HG03457 (cell line): ENCODE data around the gene FOSL2.

Source experiments
- ATAC-seq: cut with Tn5 transposase; IDR thresholded peaks from one replicate; pipeline ENCODE4 v1.9.1; 2021; ENCODE audit warnings: moderate number of reproducible peaks; ENCODE audit not compliant: unreplicated experiment

Gene FOSL2

DNA sequence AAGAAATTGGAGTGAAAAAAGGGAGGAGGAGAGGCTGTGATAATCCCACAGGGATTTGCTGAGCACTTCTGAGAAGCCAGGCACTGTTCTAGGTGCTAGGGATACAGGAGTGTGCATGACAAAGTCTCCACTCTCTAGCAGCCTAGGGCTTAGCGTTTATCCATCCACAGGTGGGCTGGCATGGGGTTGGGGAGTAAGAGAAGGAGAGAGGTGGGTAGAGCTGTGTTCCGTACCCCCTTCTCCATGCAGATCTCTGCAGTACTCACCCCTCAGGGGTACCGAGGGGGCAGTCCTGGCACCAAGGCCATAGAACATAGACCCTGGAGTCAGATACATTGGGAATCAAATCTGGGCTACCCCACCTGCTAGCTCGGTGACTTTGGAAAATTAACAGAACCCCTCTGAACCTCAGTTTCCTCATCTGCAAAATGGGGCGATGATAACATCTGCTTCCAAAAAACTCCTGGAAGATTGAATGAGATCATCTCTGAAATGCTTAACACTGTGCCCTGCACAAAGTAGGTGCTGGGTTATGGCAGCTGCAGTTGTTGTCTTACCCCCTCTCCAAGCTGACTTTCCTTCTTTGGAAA is 18.6 kb downstream of the FOSL2 start:
- no peak for ATAC-seq

DNA sequence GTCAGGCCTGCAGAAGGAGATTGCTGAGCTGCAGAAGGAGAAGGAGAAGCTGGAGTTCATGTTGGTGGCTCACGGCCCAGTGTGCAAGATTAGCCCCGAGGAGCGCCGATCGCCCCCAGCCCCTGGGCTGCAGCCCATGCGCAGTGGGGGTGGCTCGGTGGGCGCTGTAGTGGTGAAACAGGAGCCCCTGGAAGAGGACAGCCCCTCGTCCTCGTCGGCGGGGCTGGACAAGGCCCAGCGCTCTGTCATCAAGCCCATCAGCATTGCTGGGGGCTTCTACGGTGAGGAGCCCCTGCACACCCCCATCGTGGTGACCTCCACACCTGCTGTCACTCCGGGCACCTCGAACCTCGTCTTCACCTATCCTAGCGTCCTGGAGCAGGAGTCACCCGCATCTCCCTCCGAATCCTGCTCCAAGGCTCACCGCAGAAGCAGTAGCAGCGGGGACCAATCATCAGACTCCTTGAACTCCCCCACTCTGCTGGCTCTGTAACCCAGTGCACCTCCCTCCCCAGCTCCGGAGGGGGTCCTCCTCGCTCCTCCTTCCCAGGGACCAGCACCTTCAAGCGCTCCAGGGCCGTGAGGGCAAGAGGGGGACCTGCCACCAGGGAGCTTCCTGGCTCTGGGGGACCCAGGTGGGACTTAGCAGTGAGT is 19.4 kb downstream of the FOSL2 start:
- no peak for ATAC-seq

DNA sequence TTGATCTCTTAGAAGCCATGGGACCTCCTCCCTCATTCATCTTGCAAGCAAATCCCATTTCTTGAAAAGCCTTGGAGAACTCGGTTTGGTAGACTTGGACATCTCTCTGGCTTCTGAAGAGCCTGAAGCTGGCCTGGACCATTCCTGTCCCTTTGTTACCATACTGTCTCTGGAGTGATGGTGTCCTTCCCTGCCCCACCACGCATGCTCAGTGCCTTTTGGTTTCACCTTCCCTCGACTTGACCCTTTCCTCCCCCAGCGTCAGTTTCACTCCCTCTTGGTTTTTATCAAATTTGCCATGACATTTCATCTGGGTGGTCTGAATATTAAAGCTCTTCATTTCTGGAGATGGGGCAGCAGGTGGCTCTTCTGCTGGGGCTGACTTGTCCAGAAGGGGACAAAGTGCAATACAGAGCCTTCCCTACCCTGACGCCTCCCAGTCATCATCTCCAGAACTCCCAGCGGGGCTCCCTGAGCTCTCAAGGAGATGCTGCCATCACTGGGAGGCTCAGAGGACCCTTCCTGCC is 20.0 kb downstream of the FOSL2 start:
- no peak for ATAC-seq

DNA sequence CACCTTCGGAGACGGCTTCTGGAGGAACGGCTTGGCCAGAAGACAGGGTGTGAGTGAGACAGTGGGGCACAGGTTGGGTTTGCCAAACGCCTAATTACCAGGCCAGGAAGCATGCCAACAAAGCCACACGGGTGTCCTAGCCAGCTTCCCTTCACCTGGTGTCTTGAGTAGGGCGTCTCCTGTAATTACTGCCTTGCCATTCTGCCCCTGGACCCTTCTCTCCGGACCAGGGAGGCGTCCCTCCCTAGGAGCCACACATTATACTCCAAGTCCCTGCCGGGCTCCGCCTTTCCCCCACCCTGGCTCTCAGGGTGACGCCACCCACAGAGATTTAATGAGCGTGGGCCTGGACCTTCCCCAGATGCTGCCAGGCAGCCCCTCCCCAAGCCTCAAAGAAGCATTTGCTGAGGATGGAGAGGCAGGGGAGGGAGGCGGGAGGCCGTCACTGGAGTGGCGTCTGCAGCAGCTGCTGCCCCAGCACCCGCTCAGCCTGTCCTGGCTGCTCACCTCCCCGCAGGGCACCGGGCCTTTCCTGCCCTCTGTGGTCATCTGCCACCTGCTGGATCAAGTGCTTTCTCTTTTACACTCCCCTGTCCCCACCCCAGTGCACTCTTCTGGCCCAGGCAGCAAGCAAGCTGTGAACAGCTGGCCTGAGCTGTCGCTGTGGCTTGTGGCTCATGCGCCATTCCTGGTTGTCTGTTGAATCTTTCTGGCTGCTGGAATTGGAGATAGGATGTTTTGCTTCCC is 20.7 kb downstream of the FOSL2 start:
- ATAC-seq: no peak

DNA sequence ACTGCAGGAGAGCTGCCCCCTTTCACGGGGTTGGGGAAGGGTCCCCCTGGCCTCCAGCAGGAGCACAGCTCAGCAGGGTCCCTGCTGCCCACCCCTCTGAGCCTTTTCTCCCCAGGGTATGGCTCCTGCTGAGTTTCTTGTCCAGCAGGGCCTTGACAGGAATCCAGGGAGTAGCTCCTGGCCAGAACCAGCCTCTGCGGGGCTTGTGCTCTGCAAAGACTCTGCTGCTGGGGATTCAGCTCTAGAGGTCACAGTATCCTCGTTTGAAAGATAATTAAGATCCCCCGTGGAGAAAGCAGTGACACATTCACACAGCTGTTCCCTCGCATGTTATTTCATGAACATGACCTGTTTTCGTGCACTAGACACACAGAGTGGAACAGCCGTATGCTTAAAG is 21.2 kb downstream of the FOSL2 start:
- ATAC-seq: no peak

DNA sequence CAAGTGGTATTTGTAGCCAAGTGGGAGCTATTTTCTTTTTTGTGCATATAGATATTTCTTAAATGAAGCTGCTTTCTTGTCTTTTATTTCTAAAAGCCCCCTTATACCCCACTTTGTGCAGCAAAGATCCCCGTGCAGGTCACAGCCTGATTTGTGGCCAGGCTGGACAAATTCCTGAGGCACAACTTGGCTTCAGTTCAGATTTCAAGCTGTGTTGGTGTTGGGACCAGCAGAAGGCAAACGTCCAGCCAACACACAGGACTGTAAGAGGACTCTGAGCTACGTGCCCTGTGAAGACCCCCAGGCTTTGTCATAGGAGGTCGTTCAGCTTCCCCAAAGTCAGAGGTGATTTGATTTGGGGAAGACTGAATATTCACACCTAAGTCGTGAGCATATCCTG is 21.9 kb downstream of the FOSL2 start:
- ATAC-seq: no peak

DNA sequence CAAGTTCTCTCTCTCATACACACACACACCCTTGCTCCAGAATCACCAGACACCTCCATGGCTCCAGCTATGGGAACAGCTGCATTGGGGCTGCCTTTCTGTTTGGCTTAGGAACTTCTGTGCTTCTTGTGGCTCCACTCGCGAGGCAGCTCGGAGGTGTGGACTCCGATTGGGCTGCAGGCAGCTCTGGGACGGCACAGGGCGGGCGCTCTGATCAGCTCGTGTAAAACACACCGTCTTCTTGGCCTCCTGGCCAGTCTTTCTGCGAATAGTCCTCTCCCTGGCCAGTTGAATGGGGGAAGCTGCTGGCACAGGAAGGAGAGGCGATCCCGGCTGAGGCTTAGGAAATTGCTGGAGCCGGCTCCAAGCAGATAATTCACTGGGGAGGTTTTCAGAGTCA is 22.4 kb downstream of the FOSL2 start:
- no peak for ATAC-seq

DNA sequence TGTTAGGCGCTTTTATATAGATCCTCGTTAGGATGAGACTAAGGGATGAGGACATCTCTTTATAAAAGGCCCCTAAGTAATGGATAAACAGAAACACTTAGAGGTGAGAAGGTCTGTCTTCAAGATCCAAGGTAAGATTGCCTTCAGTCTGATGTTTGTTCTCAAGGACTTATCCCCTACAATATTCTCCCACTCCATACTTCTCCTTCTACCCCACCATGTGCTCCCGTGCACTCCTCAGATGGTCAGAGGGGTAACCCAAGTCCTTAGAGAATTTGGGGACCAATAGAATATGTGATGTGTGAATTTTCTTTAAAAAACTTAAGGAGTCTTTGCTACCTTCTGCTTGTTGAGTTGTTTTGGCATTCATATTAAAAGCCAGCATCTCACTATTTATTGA is 23.1 kb downstream of the FOSL2 start:
- no peak for ATAC-seq

DNA sequence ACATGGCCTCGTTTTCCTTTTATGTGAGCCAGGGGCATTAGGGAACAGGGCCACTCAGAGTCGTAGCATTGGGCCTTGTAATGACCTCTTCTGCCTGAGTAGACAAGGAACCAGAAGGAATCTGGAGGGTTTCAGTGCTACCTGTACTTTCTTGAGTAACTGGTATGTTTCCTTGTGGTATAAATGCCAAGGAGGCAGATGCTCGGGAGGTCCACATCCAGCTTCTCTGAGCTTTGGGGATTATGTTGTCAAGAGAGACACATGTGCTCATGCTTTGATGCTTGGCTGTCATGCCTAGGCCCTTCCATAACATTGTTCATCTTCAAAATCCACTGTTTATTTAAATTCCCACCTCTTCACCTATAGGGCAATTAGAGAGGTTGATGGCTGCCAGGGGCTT is 26.3 kb downstream of the FOSL2 start:
- no peak for ATAC-seq

DNA sequence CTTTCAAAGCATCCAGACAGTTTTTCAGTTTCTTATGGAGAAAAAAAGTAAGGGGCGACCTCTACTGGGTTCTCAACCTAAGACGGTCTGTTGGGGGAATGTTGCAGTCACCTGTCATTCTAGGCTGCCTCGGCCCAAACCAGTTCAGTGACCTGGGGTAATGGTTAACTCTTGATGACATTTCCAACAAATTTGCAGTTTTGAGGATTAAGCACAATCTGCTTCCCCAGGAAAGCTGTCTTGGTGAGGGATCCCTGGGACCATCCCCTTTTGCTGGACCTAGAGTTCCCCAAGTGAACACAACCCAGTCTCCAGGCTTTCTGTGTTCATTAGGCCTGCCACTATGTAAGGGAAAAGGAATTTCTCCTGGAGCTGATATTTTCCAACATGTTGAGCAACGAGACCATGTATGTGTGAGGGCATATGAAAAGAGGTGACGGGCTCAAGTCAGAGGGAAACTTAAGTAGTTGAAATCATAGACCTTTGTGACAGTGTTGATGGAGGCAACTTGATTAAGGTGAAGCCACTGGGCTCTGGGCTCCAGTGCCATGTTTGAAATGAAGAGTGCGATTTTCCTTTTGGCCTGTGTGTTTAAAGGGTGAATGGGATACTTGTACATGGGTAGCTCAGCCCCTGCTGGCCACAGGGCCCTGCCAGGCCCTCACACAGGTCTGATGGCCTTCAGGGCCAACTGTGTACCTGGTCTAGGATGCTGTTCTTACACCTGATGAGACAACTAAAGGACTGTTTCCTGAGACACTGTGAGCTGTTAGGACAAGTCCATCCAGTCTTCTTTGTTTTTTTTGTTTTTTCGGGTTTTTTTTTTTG is 27.0 kb downstream of the FOSL2 start:
- ATAC-seq: no peak

DNA sequence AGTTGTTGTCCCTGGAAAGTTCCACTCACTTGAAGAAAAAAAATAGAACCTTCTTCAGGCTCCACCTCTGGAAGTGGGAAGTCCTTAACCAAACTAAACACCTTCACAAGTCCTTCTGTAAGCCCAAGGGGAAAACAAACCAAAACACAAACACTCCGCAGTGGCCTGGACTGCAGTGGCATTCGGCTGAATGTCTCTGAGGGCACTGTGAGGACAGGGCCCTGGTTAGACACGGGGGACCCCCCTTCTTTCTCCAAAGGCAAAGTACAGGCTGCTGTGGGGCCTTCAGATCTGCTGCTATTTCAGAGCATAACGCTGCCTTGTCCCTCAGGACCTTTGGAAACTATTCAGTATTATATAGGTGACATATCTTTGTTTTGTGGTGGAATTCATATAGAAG is 28.1 kb downstream of the FOSL2 start:
- no peak for ATAC-seq

DNA sequence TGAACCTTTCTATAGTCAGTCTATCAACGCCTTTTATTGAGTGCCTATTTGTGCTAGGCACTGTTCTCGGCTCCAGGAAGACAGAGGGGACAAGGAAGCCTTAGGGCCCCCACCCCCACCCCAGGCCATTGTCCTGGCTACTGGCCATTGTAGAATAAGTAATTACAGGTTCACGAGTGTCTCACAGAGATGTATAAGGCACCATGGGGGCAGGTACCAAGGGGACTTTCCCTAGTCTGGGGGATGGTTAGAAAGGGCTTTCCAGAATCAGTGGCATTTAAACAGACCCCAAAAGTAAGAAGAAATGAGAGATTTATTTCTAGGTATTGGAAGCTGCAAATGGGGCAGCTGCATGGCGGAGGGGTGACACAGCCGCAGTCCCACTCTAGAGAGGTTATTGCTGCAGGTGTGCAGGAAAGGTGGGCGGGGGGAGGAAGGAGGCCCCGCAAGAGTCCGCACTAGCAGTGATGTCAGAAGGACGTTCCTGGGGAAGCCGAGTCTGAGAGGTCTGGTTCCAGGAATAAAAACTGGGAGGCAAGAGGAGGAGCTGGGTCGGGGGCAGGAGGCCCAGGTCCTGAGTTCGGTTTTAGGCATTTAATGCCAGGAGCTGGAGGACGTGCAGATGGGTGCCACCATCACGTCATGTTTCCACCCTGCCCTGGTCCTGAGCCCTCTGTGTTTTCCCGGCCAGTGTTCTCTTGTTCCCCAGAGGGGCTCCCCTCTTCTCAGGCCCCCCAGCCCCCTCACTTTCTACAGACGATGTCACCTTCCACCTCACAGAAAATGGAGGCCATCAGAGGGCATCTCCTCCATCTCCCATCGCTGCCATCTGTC is 30.5 kb downstream of the FOSL2 start:
- ATAC-seq: no peak

DNA sequence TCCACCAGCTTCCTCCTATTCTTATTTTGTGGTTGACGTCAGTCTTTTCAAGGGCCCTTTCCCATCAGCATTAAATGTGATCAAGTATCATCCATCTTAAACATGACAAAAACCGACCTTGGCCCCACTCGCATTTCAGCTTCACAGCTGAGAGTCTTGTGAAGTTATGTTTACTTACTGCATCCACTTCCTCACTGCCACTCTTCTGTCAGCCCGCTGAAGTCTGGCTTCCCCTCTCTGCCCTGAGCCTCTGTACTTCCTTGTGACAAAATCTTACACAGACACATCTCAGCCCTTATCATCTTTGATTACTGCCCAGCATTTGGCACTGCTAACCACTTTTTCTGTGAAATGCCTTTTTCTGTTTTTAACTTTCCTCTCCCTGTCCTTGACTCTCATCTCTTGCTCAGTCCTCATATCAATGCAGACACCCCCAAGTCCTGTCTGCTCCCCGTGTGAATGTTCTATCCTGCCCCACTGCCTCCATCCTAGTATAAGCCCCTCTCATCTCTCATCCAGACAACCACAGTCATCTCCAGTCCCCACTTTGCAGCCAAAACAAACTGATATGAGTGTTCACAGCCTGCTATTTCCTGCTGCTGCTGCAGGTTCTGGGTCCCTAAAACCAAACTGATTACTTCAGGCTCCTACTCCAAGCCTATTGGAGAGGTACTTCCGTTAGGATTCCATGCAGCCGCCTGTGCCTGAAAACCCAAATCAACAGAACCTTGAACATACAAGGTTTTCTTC is 31.4 kb downstream of the FOSL2 start:
- no peak for ATAC-seq

DNA sequence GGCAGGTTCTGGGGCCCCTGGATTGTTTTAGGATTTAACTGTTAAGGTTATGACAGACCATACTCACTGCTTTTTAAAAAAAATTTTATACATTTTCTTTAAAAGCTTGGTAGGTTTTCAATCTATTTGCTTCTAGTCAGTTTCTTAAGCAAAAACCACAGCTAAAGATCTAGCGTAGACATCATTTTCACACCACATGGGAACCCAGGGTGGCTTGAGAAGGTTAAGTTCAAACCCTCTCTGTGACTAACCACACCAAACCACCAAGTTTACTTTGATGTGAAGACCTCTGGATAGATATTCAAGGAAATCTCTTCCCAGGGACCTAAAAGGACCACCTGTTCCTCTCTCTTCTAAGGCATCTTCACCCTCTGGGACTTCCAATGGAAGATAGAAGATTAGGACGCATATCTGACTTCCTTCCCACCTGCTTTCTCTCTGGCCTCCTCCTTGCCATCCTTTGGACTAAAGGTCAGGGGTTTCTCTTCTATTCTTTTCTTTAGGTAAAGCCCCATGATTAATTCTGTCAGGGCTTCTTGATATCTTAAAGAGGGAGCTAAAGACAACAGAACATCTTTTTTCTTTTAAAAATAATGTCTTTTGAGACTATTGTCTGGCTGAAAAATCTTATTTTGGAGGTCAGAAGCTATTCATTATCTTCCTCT is 32.3 kb downstream of the FOSL2 start:
- no peak for ATAC-seq

DNA sequence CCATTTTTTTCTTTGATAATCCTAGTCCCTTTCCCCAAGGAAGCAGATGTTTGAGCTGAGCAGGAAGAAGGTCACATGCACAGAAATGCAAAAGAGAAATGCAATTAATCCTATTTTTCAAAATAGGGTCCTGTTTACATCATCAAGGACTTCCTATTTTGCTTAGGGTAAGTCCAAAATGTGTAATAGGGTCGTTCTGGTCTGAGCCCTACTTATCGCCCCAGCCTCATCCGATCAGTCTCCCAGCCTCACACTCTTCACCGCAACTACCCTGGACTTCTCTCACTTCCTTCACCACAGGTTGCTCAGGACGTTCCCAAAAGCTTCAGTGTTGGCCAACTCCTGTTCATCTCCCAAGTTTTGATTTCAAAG is 32.8 kb downstream of the FOSL2 start:
- ATAC-seq: no peak

DNA sequence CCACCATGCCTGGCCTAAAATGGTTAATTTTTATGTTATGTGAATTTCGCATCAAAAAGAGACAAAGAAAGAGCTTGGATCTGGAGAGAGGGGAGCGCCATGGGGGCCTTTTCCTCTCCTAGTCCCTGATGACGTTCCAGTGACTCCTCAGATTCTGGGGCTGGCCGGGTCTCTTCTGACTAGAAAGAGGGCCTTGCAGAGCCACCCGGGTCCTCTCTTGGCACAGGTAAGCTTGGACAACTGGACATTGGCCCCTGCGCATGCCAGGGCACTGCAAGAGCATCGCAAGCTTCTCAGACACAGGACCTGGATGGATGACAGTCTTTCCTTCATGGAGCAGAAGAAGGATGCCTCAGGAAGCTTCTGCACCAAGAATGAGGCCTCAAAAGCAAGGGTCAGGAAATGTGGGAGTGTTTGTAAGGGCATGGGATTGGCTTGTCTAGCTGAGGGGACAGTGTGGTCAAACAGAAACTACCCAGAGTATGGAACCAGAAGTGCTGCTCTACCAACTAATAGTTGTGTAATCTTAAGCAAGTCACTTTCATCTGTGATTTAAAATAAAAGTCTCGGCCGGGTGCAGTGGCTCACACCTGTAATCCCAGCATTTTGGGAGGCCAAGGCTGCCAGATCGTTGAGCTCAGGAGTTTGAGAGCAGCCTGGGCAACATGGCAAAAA is 35.2 kb downstream of the FOSL2 start:
- no peak for ATAC-seq

DNA sequence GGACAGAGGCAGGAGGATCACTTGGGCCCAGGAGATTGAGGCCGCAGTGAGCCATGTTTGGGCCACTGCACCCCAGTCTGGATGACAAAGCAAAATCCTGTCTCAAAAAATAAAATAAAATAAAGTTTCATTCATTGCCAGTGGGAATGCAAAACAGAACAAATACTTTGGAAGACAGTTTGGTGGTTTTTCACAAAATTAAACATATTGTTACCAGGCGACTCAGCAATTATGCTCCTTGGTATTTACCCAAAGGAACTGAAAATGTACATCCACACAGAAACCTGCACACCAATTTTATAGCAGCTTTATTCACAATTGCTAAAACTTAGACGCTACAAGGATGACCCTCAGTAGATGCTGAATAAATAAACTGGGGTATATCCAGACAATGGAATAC is 35.8 kb downstream of the FOSL2 start:
- ATAC-seq: no peak

DNA sequence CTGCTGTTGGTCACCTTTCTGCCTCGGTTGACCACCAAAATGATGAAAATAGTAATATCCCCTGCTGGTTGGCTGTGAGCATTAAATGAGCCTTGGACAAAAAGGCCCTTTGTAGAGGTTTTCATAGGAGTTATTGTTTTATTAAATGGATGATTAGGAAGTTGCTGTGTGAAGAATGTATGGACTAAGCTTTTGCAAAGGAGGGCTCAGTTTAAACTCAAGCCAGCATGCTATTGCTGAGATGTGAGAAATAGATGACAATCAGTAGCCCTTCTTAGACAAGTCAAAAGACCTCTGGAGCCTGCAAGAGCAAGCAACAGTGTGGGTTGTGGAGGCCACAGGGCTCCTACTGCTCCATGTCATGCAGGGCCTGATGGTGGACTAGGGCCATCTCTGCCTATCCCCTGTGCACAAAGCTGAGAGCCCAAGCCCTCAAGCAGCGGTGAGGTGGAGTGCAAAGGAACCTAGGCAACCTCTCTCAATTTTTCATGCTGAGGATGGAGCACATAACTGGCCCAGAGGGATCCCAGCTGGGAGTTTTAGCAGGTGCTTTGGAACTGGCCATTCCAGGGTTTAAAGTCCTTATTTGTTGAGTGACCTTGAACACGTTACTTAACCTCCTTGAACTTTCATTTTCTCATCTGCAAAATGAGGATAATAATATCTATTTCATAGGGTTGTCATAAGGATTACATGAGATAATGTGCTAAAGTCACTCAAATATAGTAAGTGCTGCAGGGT is 37.1 kb downstream of the FOSL2 start:
- ATAC-seq: no peak
